CD4-positive, alpha-beta T cell treated with Interleukin-4 for 1 hour (primary cell): ENCODE results near the gene MLPH.

Source experiments
- DNase-seq, 2 donors: peaks; one replicate each; pipeline ENCODE4 v3.0.0-alpha.2; 2020 to 2022

Gene MLPH

DNA sequence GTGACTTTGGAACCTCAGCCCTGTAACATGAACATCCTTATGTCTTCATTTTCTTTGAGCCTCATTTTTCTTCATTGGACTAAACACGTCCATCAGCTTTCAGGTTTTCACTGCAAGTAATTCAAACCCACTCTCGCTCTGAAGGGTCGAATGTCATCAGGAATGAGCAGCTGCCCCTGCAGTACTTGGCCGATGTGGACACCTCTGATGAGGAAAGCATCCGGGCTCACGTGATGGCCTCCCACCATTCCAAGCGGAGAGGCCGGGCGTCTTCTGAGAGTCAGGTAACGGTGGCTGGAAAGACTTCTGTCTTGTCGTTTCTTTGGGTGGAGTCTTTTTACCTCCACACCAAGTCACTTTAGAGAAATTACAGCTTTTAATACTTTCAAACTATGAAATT lies 40.2 kb downstream of the MLPH start:
- no peak for DNase-seq

DNA sequence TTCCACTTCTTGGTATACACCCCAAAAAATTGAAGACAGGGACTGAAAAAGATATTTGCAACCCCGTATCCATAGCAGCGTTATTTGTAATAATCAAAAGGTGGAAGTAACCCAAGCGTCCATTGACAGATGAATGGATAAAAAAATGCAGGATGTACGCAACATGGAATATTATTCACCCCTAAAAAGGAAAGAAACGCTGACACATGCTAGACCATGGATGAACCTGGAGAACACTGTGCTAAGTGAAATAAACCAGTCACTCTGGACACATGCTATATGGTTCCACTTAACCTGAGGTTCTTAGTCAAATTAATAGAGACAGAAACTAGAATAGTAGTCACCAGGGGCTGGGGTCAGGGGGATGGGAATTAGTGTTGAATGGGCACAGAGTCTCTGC lies 40.7 kb downstream of the MLPH start:
- DNase-seq: no peak

DNA sequence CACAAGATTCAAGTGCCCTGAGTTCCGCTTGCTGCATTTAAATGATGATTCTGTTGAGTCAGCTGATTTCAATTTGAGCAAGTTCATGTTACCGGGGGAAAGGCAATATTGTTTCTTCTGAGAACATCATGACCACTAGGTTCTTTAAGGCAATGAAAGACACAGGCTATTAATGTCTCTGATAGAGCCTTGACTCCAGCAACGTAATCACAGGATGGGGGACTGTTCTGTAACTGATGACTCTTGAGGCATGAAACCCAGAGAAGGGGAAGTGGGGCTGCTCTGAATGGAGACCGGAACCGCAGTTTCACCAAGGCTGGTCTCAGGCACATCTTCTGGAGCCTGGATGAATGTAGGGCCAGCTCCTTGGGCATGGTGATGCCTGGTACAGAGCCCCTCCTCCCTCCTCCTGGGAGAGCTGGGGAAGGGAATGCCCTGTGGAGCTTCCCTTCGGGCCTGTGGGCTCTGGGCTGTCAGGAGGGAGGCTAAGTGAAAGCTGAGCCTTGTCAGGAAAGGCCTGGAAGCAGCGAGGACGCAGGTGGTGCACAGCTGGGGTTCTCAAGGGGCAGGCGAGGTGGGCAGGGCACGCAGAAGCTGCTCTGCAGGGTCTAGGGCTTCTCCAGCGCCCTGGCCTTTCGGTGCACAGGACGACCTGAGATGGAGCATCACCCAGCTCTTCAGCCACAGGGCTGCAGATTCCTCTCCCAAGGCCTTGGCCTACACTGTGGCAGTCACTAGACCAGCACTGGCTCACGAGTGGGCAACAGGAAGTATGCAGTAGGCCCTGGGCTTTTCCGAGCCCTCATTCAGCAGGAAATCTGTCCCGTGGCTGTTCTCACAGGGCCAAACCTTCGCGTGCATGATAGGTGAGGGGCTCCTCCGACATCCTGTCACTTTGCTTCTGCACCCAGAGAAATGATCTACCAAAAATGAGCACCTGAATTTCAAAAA lies 42.7 kb downstream of the MLPH start:
- DNase-seq: no peak

DNA sequence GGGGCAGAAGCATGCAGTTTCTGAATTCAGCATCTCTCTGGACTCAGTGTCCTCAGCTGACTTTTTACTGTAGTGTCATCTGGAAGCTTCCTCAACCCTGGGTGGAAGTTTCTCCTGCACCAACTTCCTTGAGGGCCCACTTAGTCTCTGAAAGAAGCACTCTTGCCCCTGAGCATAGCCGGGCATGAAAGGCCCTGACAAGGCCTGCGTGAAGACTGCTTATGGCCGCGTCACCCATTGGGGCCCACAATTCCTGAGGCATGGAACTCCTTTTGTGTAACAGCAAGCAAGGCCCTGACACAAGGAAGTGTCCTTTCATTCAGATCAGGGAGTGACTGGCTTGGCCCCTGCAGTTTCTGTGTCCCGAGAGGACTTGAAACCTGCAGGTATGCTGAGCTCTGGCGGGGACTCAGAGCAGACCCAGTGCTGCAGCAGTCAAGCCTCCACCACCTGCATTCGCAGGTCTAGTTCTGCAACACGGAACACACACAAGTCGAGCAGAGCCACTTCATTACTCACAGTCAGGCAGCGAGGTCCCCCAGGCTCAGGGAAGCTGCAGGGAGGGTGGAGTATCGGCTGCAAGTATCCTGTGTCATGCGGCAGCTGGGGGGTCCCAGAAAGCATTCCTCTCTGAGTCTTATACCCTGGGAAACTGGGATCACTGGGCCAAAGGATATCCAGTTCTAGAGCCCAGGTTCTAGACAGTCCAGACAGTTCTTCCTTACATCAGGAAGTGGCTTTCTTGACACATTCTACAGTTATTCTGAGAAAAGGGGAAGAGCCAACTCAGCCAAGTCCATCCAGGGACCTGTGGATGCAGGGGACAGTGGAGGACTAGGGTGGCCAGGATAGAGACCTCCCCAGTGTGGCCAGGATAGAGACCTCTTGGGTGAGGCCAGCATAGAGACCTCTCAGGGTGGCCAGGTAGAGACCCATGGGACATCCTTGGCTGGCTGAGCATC lies 43.7 kb downstream of the MLPH start:
- DNase-seq: no peak

DNA sequence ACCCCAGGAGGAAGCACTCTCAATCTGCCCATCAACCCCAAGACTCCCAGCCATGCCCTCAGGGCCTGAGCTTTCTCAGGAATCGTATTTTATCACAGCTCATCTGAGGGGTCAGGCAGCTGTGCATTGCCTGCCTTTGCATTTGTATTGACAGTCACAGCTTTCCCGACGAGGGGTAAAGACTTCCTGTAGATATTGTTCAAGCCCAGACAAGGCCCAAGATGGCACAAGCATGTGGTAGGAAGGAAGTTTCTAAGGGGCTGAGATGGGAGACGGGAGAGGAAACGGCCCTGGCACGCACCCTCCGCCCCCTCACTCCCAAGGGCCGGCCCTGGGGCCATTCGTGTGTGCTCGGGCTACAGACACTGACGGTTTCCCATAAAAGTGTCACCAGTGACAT lies 45.1 kb downstream of the MLPH start:
- DNase-seq: no peak

DNA sequence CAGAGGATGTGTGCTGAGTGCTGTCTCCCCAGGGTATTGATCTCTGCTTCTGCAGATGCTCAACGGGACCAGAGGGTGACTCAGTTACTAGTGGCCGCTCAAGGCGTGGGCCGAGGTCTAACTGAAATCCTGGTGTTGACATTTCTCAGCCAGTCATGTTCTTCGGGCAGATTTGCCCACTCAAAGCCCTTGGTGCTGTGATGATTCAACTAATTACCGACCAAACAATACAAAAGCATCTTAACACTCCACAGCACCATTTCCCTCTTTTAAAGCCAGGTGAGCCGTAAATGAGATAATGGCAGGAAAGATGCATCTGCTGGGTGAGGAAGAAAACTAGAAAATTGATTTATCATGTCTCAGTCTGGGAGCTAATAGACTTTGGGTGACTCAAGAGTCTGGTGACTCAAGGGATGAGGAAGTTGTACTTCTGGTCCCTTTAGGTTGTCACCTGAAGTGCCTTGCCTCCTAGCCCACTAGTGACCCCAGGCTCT lies 46.7 kb downstream of the MLPH start:
- DNase-seq: no peak

DNA sequence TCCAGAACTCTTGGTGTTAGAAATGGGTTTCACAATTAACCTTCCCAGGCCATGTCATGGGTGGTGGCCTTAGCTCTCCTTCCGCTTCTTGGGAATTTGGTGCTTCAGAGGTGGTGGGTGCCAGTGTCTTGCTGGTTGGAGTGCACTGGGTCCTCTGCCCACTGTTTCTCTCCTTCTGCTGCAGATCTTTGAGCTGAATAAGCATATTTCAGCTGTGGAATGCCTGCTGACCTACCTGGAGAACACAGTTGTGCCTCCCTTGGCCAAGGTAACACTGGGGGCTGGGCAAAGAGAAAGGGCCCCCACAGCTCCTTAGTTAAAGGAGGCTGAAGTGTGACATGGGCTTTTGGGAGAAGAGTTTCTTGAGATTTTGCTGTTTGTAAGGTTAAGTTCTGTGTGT lies 47.3 kb downstream of the MLPH start:
- no peak for DNase-seq

DNA sequence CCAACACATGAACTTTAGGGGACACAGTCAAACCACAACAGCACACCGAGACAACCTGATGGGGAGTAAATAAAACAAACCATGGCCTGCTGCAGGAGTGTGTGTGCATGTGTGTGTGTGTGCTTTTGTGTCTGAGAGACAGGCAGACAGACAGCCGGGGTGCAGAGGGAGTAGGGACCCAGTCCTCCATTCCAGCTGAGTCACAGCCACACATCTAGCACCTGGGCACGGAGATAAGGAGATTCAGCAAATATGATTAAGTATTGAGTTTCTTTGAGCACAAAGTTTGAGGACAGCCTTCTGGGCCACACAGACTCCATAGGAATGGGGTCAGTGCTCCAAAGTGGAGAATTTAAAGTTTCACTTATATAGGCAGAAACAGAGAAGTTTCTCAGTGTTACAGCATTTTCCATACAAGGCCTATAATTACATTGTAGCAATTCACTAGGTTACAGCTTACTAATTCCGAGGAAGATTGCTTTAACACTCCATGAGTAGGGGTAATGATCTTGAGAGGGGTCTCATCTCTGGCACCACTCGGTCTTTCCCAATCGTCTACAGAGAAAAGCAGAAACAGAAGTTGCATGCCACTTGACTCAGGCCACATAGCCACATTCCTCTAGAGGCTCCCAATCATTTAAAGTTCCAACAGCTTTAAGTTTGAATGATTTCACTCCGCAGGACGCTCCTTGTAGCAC lies 48.5 kb downstream of the MLPH start:
- DNase-seq: no peak

DNA sequence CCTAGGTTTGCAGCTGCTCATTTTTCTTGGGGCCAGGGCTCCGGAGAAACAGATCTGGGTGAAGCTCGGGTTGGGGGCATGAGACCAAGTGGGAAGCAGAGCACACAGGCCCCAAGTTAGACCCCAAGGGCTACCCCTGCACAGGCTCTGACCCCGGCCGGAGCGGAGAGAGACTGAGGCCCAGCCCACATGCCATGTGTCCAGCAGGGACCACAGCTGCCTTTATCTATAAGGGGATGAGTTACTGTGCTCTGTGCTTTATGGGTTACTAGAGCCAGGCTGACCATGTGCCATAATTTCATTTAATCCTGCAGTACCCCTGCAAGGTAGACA lies 49.0 kb downstream of the MLPH start:
- DNase-seq: no peak

DNA sequence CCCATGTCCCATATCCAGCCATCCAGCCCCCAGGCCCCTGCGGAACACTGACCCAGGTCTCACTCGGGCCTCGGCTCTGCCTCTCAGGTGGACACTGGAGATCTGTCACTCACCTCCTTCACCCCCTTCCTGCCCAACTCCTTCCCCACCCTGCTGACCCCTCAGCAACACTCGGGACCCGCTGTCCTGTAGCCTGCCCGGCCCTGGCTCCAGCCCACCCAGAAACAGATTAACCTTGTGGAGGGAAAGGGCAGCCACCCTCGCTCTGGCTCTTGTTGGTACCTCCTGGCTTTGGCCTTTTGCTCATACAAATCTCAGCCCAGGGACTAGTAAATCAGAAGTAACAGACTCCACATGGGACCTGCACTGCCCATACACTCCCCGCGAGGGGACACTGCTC lies 49.6 kb downstream of the MLPH start:
- no peak for DNase-seq

DNA sequence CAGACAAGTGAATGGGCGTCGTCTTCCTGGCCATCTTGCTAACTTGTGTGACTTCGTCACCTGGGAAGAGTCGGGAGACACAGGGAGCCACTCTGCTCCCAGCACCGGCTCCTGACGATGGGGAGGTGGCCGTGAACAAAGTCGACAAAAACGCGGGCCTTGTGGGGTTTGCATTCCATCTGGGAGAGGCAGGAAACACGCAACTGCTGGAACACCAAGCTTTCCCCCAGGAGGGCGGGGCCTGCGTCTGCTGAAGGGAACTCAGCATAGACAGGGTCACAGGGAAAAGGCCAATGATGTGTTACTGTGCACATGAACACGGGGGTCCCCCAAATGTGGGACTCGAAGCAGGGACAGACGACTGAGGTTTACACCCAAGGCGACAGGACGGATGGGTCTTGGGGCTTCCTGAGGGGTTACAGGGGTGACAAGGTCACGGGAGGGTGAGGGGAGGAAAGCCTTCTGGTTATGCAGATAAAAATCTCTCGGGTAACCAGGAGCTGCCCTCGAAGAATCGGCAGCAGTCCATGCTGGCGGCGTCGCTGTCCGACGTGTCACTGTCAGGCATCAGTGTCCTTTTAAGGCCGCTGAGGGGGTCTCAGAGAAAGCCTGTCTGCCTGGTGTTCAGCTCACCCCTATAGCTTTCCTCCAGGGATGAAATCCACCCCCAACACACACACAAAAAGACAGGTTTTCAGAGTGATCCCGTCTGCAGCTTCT lies 51.1 kb downstream of the MLPH start:
- no peak for DNase-seq

DNA sequence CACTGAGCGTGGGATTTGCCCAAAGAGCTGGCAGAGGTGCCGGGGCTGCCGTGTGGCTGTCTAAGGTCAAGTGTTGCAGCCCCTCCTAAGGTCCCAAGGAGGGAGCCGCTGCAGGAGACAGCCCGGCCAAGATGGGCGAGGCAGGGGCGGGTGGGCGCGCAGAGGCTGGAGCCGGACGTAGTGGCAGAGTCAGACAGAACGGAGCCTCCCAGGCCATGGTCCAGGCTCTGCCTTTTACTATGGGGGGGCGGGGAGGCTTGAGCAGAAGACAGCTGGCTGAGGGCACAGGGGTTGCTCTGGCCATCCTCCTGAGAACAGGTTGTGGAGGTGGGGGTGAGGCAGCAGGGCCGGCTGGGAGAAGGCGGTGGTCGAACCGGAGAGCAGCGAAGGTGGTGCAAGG lies 51.9 kb downstream of the MLPH start:
- DNase-seq: no peak

DNA sequence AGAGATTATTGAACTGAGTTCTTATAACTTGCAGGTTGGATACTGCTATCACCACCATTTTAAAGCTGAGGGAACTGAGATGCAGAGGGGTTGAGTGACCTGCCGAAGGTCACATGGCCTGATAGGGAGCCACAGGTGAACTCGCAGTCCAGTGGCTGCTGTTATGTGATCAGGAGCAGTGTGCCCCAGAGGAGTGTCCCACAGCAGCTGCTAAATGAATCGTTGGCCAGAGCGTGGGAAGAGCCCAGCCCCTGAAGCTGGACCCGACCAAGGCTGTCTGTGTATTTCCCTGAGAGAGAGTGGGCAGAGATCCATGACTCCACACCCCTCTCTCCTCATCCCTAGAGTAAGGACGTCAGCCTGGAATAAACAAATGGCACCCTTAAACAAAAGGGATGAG lies 52.6 kb downstream of the MLPH start:
- DNase-seq: no peak

DNA sequence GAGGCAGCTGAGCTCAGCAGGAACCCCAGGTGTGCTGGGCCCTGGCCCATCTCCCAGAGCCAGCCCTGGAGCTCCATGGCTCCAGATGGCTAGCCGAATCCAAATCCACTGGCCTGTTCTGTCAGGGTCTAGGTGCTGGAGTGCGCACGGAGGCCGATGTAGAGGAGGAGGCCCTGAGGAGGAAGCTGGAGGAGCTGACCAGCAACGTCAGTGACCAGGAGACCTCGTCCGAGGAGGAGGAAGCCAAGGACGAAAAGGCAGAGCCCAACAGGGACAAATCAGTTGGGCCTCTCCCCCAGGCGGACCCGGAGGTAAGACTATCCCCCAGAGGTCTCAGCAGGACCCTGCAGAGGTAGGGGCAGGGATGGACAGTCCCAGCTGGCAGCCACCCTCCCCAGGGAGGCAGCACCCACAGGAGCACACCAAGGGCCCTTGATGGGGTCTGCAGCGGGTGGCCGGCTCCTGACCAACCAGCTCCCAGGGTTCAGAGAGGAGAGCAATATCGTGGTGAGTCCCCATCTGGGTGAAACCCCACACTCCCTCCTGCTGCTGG lies 53.2 kb downstream of the MLPH start:
- DNase-seq: no peak

DNA sequence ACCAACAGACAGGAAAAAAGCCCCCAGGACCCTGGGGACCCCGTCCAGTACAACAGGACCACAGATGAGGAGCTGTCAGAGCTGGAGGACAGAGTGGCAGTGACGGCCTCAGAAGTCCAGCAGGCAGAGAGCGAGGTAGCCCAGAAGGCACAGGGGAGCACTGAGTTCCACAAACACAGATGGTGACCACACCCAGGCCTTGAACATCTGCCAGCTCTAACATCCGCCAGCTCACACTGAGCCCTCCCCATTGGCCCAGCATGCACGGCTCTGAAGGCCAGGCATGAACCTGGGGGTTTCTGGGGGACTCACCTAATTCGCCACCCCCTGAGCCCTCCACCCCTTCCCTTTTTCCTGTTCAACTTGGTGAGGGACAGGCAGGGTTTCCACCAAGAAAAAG lies 53.8 kb downstream of the MLPH start:
- DNase-seq: no peak

DNA sequence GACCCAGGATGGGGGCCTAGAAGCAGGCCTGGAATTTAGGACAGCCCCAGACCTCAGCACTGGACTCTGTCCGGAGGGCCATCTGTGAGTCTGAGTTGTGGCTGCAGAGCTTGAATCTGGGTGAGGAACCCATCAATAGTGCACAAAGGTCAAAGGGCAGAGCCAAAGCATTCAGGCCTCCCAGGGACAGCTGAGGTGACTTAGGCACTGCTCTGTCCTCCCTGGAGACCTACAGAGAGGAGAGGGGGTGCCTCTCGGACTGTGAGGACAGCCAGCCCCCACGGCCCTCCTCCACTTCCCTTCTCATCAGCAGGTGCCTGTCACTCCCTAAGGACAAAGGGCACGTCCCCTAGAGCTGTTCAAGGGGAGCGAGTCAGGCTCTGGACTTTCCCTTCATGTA lies 54.2 kb downstream of the MLPH start:
- no peak for DNase-seq

DNA sequence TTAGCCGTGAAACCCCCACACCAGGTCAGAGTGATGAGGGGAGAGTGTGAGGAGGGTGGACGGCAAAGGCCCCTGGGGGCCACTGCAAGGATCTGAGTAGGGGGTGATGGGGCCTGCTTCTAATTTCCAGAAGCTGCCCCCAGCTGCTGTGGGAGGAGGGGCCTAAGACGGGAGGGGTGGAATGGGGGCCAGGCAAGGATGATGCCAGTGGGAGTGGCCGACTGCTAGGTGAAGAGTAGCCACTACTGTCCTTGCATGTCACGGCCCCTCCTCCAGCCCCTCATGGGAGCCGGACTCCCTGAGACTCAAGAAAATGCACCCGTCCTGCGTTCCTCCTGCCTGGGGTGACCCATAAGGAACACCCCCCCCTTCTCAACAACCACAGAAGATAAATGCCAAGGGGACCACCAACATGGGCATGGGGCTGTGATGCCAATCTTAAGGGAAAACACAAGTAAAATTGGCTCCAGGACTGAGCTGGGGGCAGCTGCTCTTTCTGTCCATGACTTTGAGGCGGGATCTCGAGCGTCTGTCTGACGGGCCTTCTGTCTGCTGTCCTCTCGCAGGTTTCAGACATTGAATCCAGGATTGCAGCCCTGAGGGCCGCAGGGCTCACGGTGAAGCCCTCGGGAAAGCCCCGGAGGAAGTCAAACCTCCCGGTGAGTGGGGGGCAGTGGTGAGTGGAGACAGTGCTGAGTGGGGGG lies 55.1 kb downstream of the MLPH start:
- DNase-seq: no peak

DNA sequence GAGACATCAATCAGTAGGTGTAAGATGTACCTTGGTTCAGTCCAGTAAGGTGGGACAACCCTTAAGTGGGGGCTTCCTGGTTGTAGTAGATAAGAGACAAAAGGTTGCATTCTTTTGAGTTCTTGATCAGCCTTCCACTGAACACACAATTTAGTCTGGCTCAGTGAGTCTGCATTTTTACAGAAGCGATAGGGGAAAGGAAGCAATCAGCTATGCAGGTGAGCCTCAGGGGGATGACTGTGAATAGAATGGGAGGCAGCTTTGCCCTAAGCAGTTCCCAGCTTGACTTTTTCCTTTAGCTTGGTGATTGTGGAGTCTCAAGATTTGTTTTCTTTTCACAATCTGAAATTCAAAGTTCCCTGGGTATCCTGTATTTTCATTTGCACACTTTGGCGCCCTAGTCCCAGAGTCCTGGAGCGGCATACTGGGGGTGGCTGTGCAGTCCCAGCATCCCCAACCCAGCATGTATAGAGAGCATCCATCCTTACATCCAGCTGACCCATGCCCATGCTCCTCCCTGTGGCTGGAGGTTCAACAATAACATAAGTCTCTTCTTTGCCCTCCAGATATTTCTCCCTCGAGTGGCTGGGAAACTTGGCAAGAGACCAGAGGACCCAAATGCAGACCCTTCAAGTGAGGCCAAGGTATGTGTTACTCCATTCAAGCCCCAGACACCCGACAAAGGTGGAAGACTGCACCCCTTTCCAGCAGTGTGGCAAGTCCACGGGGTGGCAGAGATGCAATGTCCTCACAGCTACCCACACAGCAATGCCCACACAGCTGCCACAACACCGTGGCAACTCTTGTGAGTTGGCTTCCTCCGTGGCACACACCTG lies 59.2 kb downstream of the MLPH start:
- no peak for DNase-seq

DNA sequence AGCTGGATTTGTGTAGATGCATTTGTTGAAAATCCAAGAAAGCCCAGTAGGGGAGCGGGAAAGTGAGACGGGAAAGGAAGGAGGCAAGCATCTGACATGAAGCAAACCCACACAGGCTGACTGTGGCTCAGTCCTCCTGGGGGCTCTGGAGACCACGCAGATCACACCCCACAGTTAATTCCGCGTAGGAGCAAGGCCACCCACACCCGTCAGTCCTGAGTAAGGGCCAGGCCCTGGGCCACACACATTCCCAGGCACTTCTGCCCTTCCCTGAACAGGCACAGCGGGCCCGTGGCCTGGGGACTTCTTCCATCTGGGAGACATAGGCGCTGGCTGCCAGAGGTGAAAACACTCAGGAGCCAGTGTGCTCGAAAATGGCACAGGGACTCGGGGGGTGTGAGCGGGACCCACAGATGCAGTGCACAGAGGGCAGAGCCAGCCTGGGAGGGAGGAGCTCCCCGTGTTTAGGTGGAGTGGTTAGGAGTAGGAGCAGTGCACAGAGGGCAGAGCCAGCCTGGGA lies 59.9 kb downstream of the MLPH start:
- no peak for DNase-seq

DNA sequence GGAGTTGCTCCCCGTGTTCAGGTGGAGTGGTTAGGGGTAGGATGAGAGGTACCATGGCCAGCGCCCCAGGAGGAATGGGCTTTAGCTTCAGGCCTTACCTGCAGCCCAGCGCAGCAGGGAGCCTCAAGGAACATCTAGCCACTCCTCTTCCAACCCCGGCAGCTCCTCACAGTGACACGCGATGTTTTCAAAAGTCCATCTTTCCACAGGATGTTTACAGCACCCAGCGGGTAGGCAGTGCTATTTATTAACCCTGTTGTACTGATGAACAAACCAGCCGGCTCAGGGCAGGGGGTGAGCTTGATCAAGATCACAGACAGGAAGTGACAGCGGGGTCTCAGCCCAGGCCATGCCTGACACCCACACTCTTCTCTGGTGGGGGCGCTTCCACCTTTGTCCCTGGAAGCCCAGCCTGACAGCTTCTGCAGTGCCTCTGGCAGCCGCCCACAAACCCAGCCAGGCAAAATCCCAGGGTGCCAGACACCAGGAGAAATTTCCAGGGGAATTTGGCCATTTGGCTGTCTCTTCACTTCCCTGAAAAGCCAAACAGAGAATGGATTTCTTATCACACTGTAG lies 60.9 kb downstream of the MLPH start:
- DNase-seq: no peak
